Calu3 (cell line): ENCODE measurements around the gene MSI2. TPM values are rescaled to one million over a fixed set of nuclear protein-coding genes. Genes with fewer than 3 reads are reported as not detected.

Experiments
- BruUV-seq: library from RNA; stranded (reverse); fragments of 400-500 nt; replicated peaks from 2 replicates; lab custom pipeline; 2021; lab: Mats Ljungman, UMichigan
- CTCF ChIA-PET: fragments of 300-600 bp; sonication (Branson Sonifier 250); formaldehyde crosslinking; loops from one replicate; lab custom pipeline; 2022; ENCODE audit warnings: antibody characterized with exemption; lab: Charles Lee
- DNase-seq: peaks from one replicate; pipeline ENCODE4 v3.0.0; 2022
- H3K27ac Mint-ChIP-seq: one replicate; pipeline ENCODE4 v1.8.0; 2022; ENCODE audit warnings: mixed read lengths; ENCODE audit not compliant: unreplicated experiment
- H3K27me3 Mint-ChIP-seq: one replicate; pipeline ENCODE4 v1.8.0; 2022; ENCODE audit warnings: mixed read lengths; ENCODE audit not compliant: unreplicated experiment
- H3K36me3 Mint-ChIP-seq: one replicate; pipeline ENCODE4 v1.8.0; 2022; ENCODE audit warnings: mild to moderate bottlenecking, moderate library complexity, mixed read lengths; ENCODE audit not compliant: insufficient read depth, unreplicated experiment
- H3K4me1 Mint-ChIP-seq: one replicate; pipeline ENCODE4 v1.8.0; 2022; ENCODE audit warnings: mild to moderate bottlenecking, low read depth, mixed read lengths; ENCODE audit not compliant: unreplicated experiment
- H3K4me3 Mint-ChIP-seq: one replicate; pipeline ENCODE4 v1.8.0; 2022; ENCODE audit warnings: mild to moderate bottlenecking, low read depth, moderate library complexity, mixed read lengths; ENCODE audit not compliant: unreplicated experiment
- H3K9me3 Mint-ChIP-seq: one replicate; pipeline ENCODE4 v1.8.0; 2022; ENCODE audit warnings: low read depth, mixed read lengths; ENCODE audit not compliant: unreplicated experiment
- intact Hi-C: fragments of 100-400 bp; cut with micrococcal nuclease; formaldehyde crosslinking; loops from one replicate; pipeline ENCODE4 v1.10.0; 2022; ENCODE audit not compliant: unreplicated experiment
- total RNA-seq: library from RNA; stranded (reverse); gene quantifications from 2 replicates; pipeline ENCODE4 v1.2.3, GENCODE V29; 2022
- TF ChIP-seq, protein P1 (sequence below): fragments of 200-600 bp; IDR thresholded peaks from one replicate; pipeline ENCODE4 v1.8.0; 2022; ENCODE audit warnings: antibody characterized with exemption; ENCODE audit not compliant: unreplicated experiment

MSI2 gene
- total RNA-seq, 1 experiment from 2014 or later = 66.4 TPM

DNA sequence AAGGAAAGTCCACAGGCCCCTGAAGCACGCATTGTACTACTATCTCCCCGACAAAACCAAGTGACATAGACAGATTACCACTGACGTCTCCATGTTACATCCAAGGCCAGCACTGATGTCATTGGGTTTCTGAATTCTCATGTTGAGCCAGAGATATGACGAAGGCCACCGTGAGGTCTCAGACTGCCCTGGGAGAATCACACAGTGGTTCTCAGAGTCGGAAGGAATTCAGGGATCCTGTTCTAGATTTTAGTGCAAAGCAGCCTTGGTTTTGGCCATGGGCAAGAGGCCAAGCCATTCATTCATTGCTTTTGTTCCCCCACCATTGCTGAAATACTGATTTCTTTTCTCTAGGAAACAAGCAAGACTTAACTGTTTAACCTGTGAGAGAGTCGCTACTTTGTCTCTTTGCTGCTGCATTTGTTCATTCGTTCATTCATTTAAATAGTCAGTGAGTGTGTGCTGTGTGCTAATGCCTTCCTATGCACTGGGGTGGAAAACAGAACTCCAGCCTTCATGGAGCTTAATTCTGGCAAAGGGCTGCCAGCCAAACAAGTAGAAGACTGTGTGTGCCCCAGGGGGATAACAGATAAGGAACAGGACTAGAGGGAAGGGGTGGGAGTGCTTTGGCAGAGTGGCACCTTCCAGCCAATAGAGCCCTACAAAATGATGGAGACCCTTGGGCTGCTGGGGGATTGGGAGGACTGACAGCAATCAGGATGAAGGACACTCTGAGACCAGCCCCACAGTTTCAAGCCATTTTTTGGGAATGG lies 222.3 kb downstream of the MSI2 start:
- no peak for DNase-seq
- BruUV-seq = no TSS peak
- no peak overlapping the region for H3K4me3 Mint-ChIP-seq
- no peaks in the 10 kb centered on the region for H3K27me3 Mint-ChIP-seq
- H3K9me3 Mint-ChIP-seq = no peaks in the 10 kb centered on the region
- no peak overlapping the region for H3K27ac Mint-ChIP-seq
- no peaks in the 10 kb centered on the region for H3K4me1 Mint-ChIP-seq
- CTCF ChIA-PET = no interaction called here
- no peaks in the 10 kb centered on the region for H3K36me3 Mint-ChIP-seq
- intact Hi-C loops = no loop called here
- TF ChIP-seq, protein P1, sequence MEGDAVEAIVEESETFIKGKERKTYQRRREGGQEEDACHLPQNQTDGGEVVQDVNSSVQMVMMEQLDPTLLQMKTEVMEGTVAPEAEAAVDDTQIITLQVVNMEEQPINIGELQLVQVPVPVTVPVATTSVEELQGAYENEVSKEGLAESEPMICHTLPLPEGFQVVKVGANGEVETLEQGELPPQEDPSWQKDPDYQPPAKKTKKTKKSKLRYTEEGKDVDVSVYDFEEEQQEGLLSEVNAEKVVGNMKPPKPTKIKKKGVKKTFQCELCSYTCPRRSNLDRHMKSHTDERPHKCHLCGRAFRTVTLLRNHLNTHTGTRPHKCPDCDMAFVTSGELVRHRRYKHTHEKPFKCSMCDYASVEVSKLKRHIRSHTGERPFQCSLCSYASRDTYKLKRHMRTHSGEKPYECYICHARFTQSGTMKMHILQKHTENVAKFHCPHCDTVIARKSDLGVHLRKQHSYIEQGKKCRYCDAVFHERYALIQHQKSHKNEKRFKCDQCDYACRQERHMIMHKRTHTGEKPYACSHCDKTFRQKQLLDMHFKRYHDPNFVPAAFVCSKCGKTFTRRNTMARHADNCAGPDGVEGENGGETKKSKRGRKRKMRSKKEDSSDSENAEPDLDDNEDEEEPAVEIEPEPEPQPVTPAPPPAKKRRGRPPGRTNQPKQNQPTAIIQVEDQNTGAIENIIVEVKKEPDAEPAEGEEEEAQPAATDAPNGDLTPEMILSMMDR = no peak

DNA sequence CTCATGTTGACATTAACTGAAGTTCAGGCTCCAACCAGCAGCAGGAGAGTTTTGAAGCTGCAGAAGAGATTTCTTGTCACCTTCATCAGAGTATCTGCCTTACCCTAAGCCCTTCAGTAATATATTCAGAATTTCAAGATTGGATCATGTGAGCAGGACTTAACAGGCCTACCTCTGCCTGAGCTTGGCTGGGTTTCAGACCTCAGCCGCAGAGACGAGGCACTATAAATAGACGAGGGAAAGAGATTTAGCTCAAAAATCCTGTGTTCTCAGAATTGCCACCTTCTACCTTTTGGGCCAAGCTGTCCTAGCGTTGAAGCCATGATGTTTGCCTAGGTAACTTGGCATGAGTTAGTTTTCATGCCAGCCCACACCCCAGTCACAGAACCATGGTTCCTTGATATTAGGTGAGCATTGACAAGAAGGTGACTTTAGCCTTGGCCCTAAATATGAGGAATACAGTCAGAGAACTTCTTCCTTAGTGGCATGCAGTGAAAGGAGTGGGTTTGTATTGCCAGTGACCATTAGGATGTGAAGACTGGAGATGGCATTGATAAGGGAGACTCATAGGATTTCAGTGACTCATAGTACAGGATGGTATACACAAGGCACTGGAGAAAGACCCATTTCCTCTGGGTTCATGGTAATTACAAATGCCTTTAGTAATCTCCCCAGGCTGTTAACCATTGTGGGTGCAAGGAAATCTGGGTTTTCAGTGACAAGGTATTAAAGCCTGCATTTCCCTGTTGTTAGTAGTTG lies 224.3 kb downstream of the MSI2 start:
- TF ChIP-seq, protein P1 = no peak
- Mint-ChIP-seq H3K9me3 (no peaks in the 10 kb centered on the region), H3K27me3 (no peaks in the 10 kb centered on the region), H3K4me1 (no peaks in the 10 kb centered on the region), H3K4me3 (no peak overlapping the region), H3K27ac (no peak overlapping the region), H3K36me3 (no peaks in the 10 kb centered on the region)
- BruUV-seq = no TSS peak
- intact Hi-C loops = no loop called here
- CTCF ChIA-PET = no interaction called here
- DNase-seq = no peak

DNA sequence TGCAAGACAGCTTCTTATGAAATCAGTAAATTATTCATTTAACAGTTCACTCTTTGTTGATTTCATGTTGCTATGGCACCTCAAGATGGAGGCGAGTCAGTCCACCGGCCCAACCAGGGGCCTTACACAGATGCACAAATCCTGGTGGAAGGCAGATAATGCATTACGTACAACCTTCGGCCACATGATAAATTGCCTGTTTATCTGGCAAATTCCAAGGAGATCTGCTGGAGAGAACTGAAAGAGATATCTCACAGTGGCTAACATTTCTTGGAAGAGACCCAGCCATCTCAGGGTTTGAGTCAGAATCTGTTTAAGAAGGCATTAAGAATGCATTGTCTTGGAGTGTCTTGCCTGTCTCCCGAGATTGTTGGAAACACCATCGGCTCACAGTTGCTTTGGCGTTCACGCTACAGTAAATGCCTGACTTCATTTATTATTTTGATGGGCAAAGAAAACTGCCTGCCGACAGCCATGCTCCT lies 225.6 kb downstream of the MSI2 start:
- CTCF ChIA-PET = no interaction called here
- no peaks in the 10 kb centered on the region for H3K27me3 Mint-ChIP-seq
- DNase-seq = no peak
- H3K4me1 Mint-ChIP-seq = no peaks in the 10 kb centered on the region
- TF ChIP-seq, protein P1 = no peak
- intact Hi-C loops = no loop called here
- H3K9me3 Mint-ChIP-seq = no peaks in the 10 kb centered on the region
- no peak overlapping the region for H3K27ac Mint-ChIP-seq
- no TSS peak for BruUV-seq
- H3K4me3 Mint-ChIP-seq = no peak overlapping the region
- H3K36me3 Mint-ChIP-seq = no peaks in the 10 kb centered on the region

DNA sequence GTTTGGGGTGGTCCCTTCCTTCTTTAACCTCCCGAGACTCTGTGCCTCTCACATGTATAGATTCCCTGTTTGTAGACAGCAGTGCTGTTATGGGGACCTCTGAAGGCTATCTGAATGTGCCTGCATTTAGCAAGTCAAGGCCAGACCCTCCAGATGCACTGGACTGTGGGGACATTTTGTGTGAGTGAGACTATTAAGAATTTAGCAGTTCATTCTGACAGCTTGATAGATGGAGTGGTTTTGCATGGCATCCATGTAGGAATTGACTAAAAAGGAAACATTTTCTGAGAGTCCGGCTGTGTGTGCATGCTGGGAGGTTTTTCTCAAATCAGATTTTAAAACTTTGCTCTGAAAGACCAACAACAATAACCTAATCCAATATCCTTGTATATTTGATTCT lies 226.3 kb downstream of the MSI2 start:
- Mint-ChIP-seq H3K4me1 (no peaks in the 10 kb centered on the region), H3K36me3 (no peaks in the 10 kb centered on the region), H3K4me3 (no peak overlapping the region)

More for the DNA sequence above, 226.3 kb downstream of the MSI2 start:
- DNase-seq = no peak
- H3K27me3 Mint-ChIP-seq = no peaks in the 10 kb centered on the region
- intact Hi-C loops = no loop called here
- no peak overlapping the region for H3K27ac Mint-ChIP-seq
- TF ChIP-seq, protein P1 = no peak
- BruUV-seq = no TSS peak
- CTCF ChIA-PET = no interaction called here
- H3K9me3 Mint-ChIP-seq = no peaks in the 10 kb centered on the region
